GM18508 (cell line): ENCODE measurements around the gene AFF3.
"Not testable (repeated sequence)": the region's sequence is repeated elsewhere in the genome, so short reads cannot be mapped to it uniquely, and the experiment has no call there.

Source experiments
- ATAC-seq: cut with Tn5 transposase; IDR thresholded peaks from one replicate; pipeline ENCODE4 v1.9.1; 2021; ENCODE audit warnings: moderate number of reproducible peaks; ENCODE audit not compliant: insufficient read depth, unreplicated experiment

Gene AFF3

DNA sequence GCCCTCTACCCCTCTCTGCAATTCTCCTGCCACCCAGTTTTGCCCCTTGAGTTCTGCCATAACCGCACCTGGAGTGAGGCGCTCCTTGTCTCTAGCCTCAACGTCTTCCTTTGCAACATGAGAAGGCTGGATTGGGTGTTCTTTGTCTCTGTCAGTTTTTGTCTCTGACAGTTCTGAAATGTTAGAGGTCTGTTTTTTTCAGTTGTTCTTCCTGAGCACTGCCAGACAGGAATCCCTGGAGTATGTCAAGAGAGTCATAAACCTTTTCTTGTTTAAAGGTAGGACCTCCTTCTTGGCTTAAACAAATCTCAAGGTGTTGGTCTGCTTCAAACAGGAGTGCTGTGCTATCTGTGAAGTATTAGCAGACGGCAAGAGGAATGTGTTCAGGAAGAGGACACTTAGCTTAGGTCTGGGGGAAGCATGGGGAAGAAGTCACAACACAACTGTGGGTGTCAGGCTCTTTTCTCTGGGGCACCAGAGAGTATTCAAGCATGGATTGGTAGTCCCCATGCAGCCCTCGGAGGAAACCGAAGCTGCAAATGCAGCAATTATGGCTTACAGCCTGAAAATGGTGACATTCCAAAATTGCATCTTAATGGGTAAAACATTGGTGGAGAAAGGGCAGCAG is 32.3 kb downstream of the AFF3 start:
- ATAC-seq = no peak

DNA sequence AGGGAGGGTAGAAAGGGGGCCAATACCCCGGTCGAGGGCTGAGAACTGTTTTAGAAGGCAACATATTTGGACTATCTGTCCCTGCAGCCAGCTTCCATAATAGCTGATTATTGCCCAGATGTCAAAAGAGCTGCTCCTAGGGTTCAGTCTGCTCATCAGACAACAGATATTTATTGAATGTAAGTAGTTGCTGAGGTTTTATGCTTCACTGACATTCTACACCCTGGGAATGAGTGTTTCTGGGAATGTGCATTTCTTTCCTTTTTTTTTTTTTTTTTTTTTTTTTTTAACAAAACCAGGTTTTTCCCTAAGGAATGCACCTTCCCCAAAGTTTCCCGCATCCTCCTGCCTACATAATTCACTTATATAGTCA is 33.8 kb downstream of the AFF3 start:
- not testable (repeated sequence) for ATAC-seq

DNA sequence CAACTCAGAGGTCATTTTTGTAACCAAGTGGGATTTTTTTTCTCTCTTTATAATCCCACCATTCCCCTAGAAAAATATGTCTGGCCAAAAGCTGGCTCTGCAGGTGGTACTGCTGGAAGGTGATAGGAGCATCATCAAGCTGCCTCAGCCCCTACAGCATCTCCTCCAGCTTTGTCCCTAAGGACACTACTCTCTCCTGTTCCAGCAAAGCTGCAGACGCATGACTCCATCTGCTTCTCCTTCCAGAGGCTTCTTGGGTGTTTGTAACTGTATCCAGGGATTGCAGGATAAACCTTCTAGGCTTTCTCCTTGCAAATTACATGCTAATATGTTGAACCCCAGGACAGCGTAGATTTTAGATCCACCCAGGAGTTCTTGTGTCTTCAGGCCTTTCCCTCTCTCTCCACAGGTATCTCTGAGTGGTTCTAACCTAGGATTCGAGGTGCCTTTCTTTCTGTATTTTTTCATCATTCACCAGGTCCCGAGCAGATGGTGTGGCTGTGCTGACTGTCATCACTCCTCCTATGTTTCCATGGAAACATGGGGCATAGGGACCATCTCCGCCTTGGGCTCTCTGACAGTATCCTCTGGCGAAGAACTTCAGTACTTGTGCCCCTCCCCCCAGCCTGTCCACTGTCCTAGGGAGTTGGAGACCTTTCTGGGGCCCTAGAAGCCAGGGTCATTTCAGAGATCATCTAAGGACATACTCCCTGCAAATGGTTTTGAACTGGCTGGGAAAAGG is 34.3 kb downstream of the AFF3 start:
- ATAC-seq = no peak

DNA sequence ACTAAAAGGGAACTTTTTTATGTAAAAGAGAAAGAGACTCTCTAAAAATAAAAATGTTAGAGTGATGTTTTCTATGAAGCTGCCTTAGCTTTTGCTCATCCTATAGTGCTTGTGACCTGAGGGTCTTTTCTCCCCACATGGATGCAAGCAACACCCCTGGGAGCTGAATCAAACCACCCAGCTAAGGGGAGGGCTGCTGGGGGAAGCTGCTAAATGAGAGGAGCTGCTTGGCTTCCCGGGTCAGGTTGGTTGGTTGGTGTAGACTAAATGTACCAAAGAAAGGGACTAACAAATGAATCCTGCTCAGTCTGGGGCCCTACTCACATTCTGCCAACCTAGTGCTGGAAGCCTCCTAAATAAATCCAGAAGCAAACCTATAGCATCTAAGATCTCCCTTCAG is 35.0 kb downstream of the AFF3 start:
- ATAC-seq = no peak

DNA sequence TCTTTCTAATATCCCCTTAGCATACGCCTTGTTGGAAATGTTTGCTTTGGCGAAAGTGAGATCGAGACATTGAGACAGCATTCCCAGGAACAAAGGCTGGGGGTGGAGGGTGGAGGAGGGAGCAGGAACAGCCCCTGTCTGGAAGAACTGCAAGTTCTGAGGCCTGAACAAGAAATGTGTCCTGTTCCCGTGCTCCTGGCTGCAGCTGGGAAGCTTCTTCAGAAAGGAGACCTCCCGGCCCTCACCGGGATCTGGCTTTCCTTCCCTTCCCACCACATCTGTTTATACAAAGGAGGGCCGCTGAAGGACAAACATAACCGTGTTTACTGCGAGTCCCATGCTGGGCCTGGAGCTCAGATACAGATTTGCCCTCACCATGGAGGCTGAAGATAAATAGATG is 35.9 kb downstream of the AFF3 start:
- no peak for ATAC-seq

DNA sequence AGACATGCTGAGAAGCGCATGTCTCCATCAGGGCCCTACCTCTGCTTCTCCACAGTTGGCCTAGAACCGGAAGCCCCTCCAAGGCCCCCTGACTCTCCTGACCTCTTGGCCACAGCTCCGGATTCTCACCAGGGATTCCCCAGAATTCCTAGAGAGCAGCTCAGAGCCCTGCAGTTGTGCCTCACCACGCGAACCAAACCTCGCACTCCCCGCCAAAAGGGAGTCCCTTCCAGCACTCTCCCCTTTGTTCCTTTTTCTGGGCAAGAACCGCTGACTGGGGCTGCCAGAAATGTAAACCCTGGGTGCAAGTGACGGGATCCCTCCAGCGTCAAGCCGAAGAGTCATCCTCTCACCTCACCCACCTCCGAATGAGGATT is 36.7 kb downstream of the AFF3 start:
- no peak for ATAC-seq

DNA sequence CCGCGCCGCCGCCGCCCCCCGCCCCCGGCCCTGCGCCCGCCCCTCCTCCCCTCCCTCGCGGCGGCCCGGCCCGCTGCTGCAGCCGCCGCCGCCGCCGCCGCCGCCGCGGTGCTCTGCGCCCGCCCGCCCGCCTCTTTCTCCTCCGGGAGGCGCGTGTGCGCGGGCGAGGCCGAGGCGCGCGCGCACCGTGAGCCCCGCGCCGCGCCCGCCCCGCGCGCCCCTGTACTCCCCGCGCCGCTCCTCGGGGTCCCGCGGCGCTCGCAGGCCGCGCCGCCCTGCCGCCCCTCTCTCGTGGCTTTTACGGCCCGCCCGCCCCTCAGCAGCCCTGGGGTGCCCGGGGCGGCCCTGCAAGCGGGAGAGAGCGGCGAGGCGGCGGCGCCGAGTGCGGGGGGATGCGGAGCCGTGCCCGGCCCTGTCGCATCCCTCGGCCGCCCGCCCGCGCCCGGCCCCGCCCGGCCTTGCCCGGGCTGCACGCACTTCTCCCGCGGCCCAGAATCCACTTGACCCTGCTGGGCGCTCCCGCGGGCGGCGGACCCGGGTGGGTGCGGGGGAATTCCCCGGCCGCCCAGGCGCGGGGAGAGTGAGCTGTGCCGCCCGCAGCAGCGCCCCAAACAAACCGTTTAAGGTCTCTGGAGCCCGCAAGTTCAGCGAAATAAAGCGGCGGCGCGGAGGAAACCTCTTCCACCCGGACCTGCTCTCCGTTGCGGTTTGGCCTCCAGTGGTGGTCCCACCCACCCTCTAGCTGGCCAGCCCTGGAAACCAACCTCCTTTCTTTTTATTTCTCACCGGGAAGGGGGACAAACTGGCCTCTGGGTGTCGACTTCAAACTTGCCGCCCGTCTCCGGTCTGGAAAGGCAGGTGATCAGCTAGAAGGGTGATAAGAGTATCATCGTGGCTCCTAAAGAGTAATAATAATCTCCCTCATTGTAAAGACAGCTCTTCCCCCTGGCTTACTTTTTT is 37.4 kb downstream of the AFF3 start:
- ATAC-seq = no peak

DNA sequence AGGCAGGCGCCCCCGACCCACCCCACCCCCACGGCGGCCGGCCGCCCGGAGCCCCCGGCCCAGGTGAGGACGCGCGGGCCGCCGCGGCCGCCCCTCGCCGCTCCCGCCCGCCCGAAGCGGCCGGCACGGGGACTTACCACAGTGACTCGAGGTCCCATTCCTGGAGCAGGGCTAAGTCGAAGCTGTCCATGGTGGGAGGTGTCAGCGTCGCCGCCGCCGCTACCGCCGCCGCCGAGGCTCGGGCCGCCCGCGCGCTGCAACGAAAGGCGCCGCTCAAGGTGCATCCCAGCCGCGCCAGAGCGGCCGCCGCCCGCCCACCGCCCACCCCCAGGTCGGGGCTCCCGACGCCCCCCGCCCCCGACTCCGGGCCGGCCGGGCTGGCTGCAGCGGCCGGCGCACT is 38.1 kb downstream of the AFF3 start:
- ATAC-seq = not testable (repeated sequence)

DNA sequence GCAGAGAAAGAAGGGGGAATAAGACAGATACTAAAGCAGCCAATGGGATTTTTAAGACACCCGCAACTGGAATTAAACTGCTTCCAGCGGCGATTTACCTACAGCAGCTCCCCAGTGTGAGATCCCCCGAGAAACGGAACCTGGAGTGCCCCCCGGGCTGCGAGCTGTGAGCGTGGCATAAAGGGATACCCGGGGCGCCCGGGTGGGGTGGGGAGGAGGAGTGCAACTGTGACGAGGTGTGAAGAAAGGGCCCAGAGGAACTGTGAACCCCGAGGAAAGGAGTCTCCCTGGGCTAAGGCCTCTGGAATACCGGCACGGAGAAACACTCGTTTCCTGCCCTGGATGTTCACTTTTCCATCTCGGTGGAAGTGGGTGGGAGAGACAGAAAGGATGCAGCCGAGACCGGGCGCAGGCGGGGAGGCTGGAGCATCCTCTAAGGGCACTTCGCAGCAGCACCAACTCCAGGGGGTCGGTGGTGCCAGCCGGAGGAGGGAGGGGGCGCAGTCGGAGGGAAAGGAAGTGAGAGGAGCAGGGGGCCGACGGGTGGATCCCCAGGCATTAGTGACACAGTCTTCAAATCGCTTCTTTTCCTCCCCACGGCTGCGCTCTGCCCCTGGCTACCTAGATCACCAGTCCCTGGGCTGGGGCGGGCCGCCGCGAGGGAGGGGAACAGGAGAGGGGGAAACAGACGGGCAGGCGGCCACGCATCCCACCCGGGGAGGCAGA is 38.7 kb downstream of the AFF3 start:
- ATAC-seq = not testable (repeated sequence)

DNA sequence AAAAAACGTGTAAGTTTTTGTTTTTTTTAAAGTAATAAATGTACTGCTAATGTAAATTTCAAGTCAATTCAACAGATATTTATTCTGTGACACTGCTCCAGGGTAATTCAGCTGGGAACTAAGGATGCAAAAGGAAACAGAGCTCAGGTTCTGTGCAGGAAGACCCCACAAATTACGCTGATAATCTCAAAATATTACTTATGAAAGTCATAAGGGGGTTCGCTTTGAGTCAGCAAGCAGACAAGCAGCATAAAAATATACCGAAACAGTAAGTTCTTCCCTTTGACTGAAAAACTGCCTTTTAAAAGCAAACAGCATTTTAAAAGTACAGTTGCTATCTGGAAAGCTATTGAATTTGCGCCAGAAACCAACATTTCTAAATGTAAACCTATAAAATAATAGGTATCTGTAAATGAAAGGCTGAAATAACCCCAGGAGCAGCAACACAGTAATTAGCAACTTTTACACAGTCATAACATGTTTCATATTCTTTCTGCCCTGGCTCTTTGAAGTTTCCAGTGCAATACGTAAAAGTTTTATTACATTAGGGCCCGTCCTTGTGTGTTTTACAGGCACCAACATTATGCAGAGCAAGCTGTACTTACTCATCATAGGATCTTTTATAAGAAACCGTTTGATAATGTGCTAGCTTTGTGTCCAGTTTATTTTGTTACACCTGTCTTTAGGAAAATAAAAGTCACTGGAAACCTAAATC is 39.8 kb downstream of the AFF3 start:
- not testable (repeated sequence) for ATAC-seq

DNA sequence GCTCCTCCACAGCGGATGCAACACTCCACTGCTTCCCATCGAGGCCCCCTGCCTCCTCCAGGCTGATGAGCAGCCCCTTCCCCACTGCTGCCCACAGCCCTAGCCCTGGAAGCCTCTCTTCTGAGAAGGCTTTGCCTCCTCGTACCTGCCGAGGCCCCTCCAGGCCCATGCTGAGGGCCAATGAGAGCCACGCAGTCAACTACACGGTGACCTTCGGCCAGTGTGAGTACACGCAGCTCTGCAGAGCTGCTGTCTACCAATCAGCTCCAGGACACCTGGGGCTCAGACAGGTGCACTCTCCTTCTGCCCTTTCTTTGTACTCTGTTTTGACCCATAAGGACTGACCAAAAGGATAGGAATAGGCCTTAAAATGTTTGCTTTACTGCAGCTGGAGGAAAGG is 43.5 kb downstream of the AFF3 start:
- ATAC-seq = not testable (repeated sequence)

DNA sequence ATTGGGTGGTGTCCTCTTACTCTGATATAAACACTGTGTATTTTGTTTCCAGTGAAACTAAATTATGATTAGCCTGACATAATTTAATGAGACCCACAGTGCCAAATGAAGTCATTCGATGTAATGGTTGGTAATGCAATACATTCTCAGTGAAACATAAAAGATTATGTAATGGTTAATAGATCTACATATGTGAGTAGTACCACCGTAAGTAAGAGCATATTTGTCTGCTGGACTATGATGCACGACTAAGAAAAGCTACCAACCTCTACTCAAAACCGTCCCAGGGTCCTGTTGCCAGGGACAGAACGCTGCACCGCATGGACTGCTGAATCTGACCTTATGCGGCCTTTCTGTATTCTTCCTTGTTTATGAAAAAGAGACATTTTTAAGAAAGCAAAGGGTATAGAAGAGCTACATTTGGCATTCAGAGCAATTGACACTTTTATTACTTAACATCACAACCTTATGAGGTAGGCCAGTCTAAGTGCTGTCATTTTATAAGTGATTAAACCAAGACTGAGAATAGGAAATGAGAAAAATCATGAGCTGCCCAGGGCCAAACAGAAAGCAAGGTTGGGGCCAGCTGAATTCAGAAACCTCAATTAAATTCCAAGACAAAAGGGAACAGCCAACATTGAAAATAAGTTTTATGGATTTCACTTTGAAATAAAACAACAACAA is 44.6 kb downstream of the AFF3 start:
- ATAC-seq = not testable (repeated sequence)

DNA sequence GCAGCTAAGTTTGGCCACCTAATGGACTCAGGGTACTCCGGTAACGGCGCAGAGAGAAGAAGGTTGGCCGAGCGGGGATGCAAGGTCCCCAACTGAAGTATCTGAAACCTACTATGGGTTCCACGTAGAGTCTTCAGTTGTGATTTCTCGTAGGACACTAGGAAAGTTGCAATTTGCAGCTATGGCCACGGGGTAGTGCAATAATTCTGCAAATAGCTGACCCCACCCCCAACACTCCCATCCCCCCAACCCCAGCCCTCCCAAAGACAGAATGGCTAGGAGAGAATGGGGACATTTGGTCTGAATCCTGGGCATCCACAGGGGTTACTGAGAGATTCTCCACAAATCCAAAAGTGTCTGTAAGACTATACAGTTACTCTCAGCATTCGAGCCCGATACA is 46.5 kb downstream of the AFF3 start:
- ATAC-seq = not testable (repeated sequence)

DNA sequence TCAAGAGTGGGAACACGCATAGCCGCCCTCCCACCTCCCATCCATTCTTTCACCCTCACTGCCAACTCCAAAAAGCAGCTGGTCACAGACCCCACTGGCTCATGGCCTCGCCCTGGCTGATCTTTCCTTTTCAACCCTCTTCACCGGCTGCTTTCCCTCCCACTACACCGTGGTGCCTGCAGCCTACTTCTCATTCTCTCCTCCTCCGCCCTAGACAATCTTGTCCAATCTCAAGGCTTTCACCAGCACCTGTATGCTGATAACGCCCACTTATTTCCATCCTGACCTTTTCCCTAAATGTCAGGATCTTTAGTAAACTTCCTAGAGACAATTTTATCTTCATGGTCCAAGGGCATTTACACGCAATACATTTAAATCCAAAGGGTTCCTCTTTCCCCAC is 50.6 kb downstream of the AFF3 start:
- ATAC-seq = not testable (repeated sequence)

DNA sequence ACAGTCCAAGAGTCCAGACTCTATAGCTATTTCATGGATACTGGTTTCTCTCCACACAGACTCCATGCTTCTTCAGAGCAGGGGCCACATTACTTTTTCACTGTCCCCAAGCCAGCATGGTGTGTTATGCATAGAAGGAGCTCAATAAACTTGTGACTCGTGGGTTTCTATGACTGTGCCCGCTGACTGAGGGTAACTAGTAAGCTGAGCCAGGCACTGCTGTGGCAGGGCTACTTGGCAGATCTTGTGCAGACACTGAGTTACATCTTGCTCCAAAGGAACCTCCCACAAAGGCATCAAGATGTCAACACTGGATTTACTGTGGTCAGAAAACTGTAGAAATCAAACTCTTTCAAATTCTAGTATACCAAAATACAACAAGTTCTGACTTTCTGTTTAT is 56.6 kb downstream of the AFF3 start:
- ATAC-seq = not testable (repeated sequence)

DNA sequence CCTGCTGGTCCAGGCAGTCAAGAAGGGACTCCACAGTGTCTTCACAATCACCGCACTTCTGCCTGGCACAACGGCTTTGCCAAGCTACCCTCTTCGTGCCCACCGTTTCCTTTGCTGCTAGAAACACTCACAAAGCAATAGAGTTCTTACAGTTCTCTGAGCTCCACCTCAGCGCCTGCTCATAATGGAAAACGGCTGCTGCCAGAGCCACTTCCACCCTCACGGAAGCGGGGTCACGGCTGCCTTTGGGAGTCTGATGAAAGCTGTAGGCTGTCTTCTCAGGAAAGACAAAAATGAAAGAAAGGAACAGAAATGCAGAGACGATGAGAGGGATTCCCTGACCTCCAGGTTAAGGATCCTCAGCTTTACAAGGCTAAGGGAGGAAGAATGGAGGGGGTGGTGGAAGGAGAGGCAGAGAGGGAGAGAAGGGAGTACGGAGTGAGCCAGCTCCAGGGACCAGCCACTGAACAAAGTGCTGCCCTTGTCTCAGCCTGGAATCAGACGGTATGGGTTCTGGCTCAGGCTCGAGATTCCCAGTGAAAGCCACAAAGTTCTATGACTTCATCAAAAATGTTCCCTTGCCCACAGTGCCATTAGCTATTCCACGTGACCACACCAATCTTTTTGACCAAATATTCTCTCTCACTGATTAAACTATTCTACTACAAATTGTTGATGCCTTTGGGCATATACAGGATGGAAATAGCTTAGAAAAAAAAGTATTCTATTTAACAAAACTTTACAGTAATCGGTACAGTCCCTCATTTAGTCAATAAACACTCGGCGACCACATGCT is 58.8 kb downstream of the AFF3 start:
- ATAC-seq = not testable (repeated sequence)

DNA sequence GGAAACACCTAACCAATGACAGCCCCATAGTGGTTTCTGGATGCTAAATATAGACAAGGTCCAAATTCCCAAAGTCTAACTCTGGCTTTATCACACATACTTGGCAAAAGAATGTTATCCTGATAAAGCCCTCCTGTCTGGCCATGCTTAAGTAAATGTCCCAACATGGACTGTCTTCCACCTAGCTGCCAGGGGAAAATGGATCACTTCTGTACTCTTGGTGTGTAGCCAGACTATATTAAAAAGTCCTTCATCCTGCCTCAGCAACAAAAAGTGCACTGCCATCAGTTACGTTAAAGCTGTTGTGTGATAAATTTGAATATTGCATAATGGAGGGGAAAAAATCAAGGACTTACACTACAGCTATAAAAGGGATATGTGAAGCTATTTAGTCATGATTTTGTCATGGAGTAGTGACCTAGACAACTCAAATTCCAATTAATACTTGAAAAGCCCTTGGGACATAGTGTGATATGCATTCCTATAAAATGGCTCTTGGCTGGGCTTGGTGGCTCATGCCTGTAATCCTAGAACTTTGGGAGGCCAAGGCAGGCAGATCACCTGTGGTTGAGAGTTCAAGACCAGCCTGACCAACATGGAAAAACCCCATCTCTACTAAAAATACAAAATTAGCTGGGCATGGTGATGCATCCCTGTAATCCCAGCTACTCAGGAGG is 60.0 kb downstream of the AFF3 start:
- ATAC-seq = not testable (repeated sequence)

DNA sequence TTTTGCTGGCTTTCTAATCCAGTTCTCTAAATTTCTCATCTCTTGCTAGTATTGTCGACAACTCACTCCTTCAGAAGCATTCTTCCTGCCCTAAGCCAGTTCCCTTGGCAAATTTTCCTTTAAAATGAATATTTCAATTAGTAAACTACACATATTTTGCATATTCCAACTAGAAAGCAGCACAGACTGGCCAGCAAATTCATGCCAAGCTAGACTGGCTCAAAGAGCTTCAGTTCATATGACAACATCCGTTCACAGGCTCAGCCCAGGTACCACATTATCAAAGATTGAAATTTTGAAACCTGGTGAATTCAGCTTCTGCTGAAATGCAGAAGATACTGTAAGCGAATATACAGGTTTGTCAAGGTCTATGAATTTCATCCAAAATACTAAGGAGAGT is 64.5 kb downstream of the AFF3 start:
- no peak for ATAC-seq
